Activated T-helper 17 cell treated with anti-CD3 and anti-CD28 coated beads, Interleukin-2, amount 50 U/mL, for 72 hours (primary cell): ENCODE data around the gene FLVCR1. TPM values are rescaled to one million over a fixed set of nuclear protein-coding genes. Genes with fewer than 3 reads are reported as not detected.

Source experiments
- ATAC-seq: fragments of 150-1000 bp; cut with Tn5 transposase; replicated peaks from 2 replicates; pipeline ENCODE4 v1.10.0; 2021; ENCODE audit warnings: mild to moderate bottlenecking, moderate library complexity
- H3K27ac Mint-ChIP-seq: one replicate; pipeline ENCODE4 v1.8.0; 2022; ENCODE audit warnings: mixed read lengths
- H3K27me3 Mint-ChIP-seq: one replicate; pipeline ENCODE4 v1.8.0; 2022; ENCODE audit warnings: mixed read lengths
- H3K36me3 Mint-ChIP-seq: one replicate; pipeline ENCODE4 v1.8.0; 2022; ENCODE audit warnings: low read depth, mild to moderate bottlenecking, mixed read lengths
- H3K4me1 Mint-ChIP-seq: one replicate; pipeline ENCODE4 v1.8.0; 2022; ENCODE audit warnings: mixed read lengths
- H3K4me3 Mint-ChIP-seq: one replicate; pipeline ENCODE4 v1.8.0; 2022; ENCODE audit warnings: mild to moderate bottlenecking, mixed read lengths
- H3K9me3 Mint-ChIP-seq: one replicate; pipeline ENCODE4 v1.8.0; 2022; ENCODE audit warnings: mixed read lengths
- total RNA-seq, 2 donors: library from RNA; stranded (reverse); gene quantifications; one replicate each; pipeline ENCODE4 v1.2.3, GENCODE V29; 2022

The FLVCR1 gene
- total RNA-seq, 2 donors from 2014 or later: 9.7 to 22.9 TPM

DNA sequence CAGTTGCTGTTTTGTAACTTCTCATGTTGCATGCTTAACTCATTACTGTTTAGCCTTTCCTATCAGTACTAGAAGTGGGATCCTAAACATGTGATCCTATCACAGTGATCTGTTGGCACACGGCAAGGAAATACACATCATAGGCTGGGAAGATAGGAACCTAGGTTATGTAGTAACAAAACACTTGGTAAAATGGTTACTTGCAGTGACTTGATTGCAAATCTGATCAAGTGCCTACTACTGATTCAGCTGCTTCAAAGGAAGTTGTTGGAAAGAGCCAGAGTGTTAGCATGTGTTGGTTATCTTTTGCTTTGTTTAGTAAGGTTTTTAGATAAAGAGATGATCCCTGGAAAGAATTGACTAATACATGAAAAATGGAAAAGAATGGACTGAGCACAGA lies 83.4 kb downstream of the FLVCR1 start:
- Mint-ChIP-seq H3K36me3 (no peaks in the 10 kb centered on the region), H3K4me1 (no peaks in the 10 kb centered on the region), H3K27ac (no peak overlapping the region), H3K4me3 (no peak overlapping the region), H3K9me3 (no peaks in the 10 kb centered on the region), H3K27me3 (peaks cover 6% of the 10 kb centered on the region)
- no peak for ATAC-seq

DNA sequence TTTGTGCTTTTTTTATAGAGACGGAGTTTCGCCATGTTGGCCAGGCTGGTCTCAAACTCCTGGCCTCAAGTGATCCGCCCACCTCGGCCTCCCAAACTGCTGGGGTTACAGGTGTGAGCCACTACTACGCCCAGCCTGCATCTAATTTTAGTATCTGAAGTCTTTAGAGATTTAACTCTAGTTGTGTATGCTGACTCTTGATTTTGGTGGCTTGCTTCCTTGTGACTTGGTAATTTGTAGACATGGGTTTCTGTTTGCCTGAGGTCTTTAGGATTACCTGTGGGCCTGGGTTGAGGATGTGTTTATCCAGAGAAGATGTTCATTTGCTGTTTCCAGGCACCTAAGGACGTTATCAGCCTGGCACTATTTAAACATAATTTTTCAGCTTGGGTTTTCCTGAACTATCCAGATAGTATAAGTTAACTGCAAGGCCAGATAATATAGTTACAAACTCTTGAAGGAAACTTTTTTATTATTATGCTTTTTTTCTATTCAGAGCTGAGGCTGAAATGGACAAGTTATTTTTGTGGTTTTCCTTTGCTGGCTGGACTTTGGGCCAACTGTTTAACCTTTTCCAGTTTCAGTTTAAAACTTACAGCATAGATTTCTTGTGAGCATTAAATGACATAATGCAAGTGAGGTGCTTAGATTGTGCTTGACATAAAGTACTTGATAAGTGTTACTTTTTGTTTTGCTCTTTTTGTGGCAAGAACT lies 84.8 kb downstream of the FLVCR1 start:
- no peak overlapping the region for H3K27ac Mint-ChIP-seq
- H3K36me3 Mint-ChIP-seq: no peaks in the 10 kb centered on the region
- H3K9me3 Mint-ChIP-seq: no peaks in the 10 kb centered on the region
- peaks cover 6% of the 10 kb centered on the region for H3K27me3 Mint-ChIP-seq
- H3K4me3 Mint-ChIP-seq: no peak overlapping the region
- no peaks in the 10 kb centered on the region for H3K4me1 Mint-ChIP-seq
- ATAC-seq: no peak

DNA sequence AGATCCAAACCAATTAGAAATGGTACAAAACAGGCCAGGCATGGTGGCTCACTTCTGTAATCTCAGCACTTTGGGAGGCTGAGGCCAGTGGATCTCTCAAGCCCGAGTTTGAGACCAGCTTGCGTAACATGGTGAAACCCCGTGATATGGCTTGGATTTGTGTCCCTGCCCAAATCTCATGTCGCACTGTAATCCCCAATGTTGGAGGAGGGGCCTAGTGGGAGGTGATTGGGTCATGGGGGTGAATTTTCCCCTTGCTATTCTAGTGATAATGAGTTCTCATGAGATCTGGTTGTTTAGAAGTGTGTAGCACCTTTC lies 85.3 kb downstream of the FLVCR1 start:
- Mint-ChIP-seq H3K36me3 (no peaks in the 10 kb centered on the region), H3K4me3 (no peak overlapping the region), H3K27ac (no peak overlapping the region), H3K4me1 (no peaks in the 10 kb centered on the region), H3K9me3 (no peaks in the 10 kb centered on the region), H3K27me3 (peaks cover 6% of the 10 kb centered on the region)
- no peak for ATAC-seq

DNA sequence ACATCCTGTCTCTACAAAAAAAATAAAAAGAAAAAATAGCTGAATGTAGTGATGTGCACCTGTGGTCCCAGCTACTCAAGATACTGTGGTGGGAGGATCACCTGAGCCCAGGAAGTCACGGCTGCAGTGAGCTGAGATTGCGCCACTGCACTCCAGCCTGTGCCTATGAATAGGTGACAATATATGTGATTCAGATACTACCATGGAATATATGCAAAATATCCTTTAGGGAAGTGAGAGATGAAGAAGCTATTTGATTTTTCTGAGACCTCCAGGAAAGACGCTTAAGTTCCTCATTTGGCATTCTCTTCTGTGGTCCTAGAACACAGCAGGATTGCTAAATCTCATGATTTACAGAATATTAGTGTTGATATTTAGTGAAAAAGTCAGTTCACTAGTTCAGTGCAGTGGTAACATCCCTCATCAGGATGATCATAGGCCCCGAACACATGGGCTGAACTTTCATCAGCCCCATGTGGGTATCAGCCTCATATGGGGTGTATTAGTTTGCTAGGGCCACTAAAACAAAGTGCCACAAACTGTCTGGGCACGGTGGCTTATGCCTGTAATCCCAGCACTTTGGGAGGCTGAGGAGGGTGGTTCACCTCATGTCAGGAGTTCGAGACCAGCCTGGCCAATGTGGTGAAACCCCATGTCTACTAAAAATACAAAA lies 86.3 kb downstream of the FLVCR1 start:
- ATAC-seq: no peak
- no peak overlapping the region for H3K27ac Mint-ChIP-seq
- peaks cover 6% of the 10 kb centered on the region for H3K27me3 Mint-ChIP-seq
- no peaks in the 10 kb centered on the region for H3K36me3 Mint-ChIP-seq
- no peaks in the 10 kb centered on the region for H3K9me3 Mint-ChIP-seq
- no peak overlapping the region for H3K4me3 Mint-ChIP-seq
- H3K4me1 Mint-ChIP-seq: no peaks in the 10 kb centered on the region

DNA sequence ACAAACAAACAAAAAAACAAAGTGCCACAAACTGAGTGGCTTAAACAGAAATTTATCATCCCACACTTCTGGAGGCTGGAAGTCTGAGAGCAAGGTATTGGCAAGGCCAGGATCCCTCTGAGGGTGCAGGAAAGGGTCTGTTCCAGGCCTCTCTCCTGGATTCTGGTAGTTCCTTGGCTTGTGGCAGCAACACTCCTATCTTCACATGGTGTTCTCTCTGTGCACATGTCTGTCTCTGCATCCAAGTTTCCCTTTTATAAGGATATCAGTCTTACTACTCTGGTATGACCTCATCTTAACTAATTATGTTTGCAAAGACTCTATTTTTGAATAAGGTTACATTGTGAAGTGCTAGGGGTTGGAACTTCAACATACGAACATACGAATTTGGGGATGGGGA lies 87.0 kb downstream of the FLVCR1 start:
- peaks cover 2% of the 10 kb centered on the region for H3K27me3 Mint-ChIP-seq
- H3K36me3 Mint-ChIP-seq: no peaks in the 10 kb centered on the region
- no peaks in the 10 kb centered on the region for H3K9me3 Mint-ChIP-seq

DNA sequence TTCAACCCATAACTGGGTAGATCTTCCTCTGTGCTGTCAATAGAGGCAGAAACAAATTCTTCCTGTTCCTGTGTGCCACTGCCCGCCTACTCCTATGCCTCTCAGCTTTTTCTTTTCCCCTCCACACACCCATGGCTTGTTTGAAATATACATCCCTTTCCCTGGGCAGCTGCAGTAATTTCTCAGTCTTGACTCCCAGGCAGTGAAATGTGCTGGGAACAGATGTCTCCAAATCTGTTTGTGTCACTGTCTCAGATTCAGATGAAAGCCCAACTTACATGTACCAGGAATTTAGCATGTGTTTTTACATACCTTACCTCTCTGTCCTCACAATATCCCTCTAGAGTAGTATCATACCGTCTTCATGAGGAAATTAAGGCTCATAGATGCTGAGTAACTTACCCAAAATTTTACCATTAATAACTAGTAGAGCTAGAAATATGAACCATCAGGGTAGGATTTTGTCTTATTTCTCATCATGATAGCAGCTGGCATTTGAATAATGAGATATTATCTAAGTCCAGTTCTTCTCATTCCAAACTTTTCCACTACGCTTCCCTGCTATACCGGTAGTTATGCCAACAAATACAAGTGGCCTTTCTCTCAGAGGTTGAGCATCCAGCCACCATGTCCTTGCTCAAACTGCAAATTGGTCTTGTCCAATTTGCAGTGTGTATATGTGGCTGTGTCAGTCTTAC lies 87.5 kb downstream of the FLVCR1 start:
- H3K36me3 Mint-ChIP-seq: no peaks in the 10 kb centered on the region
- no peaks in the 10 kb centered on the region for H3K4me1 Mint-ChIP-seq
- no peak for ATAC-seq
- H3K9me3 Mint-ChIP-seq: no peaks in the 10 kb centered on the region
- peaks cover 3% of the 10 kb centered on the region for H3K27me3 Mint-ChIP-seq
- H3K27ac Mint-ChIP-seq: no peak overlapping the region
- no peak overlapping the region for H3K4me3 Mint-ChIP-seq

More for the DNA sequence above, 87.0 kb downstream of the FLVCR1 start:
- Mint-ChIP-seq H3K4me1 (no peaks in the 10 kb centered on the region), H3K27ac (no peak overlapping the region), H3K4me3 (no peak overlapping the region)
- ATAC-seq: no peak

DNA sequence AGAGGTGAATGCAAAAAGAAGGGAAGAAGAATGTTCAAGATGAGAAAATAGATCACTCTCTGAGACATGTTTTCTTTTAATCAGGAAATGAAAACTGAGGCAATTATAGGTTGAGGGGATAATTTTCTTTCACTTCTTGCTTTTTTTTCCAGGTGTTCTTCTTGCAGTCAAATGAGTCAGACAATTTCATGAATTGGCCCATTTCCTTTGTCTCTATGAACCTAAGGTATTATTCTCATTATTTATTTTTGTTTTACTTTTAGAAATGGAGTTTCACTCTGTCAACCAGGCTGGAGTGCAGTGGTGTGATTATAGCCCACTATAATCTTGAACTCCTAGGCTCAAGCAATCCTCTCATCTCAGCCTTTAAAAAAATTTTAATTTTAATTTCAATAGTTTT lies 88.8 kb downstream of the FLVCR1 start:
- no peaks in the 10 kb centered on the region for H3K9me3 Mint-ChIP-seq
- peaks cover 5% of the 10 kb centered on the region for H3K27me3 Mint-ChIP-seq
- no peaks in the 10 kb centered on the region for H3K36me3 Mint-ChIP-seq
- H3K27ac Mint-ChIP-seq: no peak overlapping the region
- no peaks in the 10 kb centered on the region for H3K4me1 Mint-ChIP-seq
- no peak for ATAC-seq
- no peak overlapping the region for H3K4me3 Mint-ChIP-seq

Other genes with a start within 250 kb of the FLVCR1 start
- gene ATF3, start 249.5 kb upstream of the FLVCR1 start, total RNA-seq: 10 to 100 TPM; 26.7 to 35.6 TPM
- 100 to 1,000 TPM in 1 of 2 donors, 10 to 100 TPM in 1; 97.3 to 129 TPM for gene BATF3, start 158.4 kb upstream of the FLVCR1 start, total RNA-seq
- 10 to 100 TPM; 26.2 to 40.0 TPM for gene NSL1, start 66.5 kb upstream of the FLVCR1 start, total RNA-seq
- gene TATDN3, start 66.4 kb upstream of the FLVCR1 start, total RNA-seq: 10 to 100 TPM in 1 of 2 donors, 1 to 10 TPM in 1; 9.8 to 15.5 TPM
- not detected for gene SPATA45, start 10.6 kb upstream of the FLVCR1 start, total RNA-seq
- gene VASH2, start 92.3 kb downstream of the FLVCR1 start, total RNA-seq: under 1 TPM in 1 of 2 donors, not detected in 1; 0.52 TPM
- 10 to 100 TPM; 36.9 to 41.3 TPM for gene ANGEL2, start 157.6 kb downstream of the FLVCR1 start, total RNA-seq
- 1 to 10 TPM; 6.9 to 9.5 TPM for gene RPS6KC1, start 193.0 kb downstream of the FLVCR1 start, total RNA-seq